HG03575 (cell line): ENCODE results near the gene PBX1.

ENCODE experiments used
- ATAC-seq: cut with Tn5 transposase; IDR thresholded peaks from one replicate; pipeline ENCODE4 v1.9.1; 2021; ENCODE audit not compliant: unreplicated experiment, insufficient number of reproducible peaks, low FRiP score; ENCODE audit errors: extremely low read depth

The PBX1 gene

GRCh38 chr1:164608651-164609057, 49.7 kb downstream of the PBX1 start:
- no peak for ATAC-seq

GRCh38 chr1:164609089-164609488, 50.1 kb downstream of the PBX1 start:
- no peak for ATAC-seq

- no peak for ATAC-seq
These were observed 51.7 kb downstream of the PBX1 start for GRCh38 chr1:164610538-164611222.

- no peak for ATAC-seq
These were observed 53.0 kb downstream of the PBX1 start for GRCh38 chr1:164611754-164612642.

DNA sequence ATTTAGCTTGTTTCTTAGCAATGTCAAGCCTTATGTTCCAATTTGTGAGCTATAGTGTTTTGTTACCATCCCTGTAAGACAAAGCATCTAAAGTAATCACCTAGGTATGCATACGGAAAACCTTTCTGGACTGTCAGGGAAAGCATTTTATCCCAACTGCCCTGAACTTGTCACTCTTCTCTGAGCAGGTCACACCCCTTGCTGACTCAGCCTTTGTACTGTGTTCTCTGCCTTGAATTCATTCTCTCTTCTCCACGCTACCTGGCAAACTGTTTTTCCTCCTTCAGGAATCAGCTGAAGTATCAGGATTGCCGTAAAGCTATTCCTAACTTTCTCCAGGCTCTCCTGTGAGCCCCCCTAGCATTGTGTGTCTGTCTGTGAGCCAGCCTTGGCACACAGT, 54.2 kb downstream of the PBX1 start:
- ATAC-seq = no peak

DNA sequence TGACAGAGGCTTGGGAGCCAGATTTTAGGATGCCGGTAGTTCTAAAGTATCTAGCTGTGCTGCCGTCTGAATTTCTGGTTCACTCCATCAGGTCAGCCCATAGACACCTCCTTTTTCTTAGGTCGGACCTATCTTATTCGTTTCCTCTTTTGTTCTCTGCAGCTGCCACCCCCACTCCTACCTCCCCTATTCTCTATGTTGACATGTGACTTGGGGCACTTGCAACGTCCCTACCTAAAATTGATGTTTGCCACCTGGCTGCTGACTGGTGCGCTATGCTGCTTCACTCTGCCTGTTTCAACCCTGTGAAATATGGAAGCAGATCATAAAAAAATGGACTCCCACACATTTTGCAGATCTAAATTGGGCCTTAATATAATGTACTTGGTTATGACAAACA, 55.3 kb downstream of the PBX1 start:
- ATAC-seq = no peak

DNA sequence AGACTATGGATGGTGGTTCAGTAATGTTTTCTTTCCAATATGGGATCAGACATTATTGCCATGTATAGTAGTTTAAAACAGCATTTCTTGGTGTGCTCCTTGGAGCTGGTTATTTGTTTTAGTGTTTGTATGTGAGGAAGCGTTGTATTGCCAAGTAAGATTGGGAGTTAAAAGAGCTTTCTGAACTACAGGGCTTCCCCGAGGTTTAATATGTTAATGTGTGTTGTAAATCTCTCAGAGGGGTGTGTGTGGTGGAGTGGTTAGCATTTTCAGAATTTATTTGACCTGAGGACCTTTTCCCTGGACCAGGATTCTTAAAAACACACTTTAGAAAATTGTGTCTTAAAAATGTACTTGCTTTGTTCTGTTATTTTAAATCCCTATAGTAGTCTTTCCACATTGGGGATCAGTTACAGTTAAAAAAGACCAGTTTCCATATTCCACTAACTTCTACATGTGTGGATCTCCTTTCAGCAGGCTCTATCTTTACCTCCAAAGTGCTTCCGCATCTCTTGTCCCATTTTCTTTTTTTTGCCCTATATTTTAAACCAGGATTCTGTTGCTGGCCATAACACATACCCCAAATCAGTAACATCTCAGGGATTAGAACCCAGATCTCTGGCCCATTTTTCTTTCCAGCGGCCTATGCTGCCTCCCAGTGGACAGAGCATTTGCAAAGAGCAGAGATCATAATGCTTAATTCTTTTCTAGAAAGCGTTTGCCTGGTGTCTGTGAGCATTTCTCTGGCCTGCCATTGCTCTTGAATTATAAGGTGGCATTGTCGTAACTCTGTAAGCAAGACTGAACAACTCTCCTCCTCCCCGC, 58.6 kb downstream of the PBX1 start:
- ATAC-seq = no peak

- ATAC-seq = no peak
These were observed 59.2 kb downstream of the PBX1 start for GRCh38 chr1:164618202-164618564.

- no peak for ATAC-seq
These were observed 60.2 kb downstream of the PBX1 start for GRCh38 chr1:164619006-164619784.

DNA sequence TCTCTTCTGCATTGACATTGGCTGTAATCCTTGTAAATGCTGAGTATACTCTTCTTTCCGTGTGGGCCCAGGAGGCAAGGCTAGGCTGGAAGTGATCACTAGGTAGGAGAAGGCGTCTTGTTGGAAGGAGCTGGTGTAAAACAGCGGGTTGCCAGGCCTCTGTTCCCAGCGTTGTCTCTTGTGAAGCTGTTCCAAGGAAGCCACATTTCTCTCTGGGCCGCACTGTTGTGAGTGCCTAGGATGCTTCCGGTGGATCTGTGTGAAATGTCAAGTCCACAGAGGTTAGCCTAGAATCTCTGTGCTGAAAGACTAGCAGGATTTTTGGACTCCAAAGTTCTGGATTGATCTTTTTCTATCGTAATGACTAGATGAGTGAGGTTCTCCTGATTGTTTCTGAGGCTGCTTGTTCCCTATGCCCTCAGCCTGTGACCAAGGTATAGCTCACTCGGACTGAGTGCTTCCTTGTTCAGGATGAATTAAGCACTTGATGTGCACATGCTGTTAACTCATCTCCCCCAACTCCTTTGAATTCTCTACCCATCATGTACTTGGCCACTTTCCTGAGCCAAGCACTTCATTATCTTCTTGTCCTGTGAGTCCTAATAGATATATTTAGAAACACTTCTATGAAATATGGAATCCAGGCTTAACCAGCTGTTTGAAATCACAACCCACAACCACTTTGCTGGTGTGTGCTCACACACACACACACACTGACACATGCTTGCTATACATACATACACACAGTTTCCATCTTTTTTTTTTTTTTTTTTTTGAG, 63.3 kb downstream of the PBX1 start:
- ATAC-seq = no peak

DNA sequence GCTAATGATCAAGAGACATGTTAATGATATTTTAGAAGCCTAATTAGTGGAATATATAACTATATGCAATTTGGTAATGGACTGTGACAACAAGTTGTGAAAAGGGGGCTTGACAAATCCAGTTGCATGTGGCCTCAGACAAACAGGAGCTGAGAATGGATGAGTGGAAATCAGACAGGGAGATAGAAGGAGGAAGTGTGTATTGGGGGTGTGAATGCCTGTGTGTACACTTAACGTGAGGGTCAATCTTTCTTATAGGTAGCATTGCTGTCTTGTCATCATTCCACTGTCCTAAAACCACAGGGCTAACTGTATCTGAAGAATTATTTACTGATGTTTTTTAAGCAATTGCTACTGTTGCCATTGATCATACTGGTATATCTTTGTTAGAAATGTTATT, 64.8 kb downstream of the PBX1 start:
- no peak for ATAC-seq

DNA sequence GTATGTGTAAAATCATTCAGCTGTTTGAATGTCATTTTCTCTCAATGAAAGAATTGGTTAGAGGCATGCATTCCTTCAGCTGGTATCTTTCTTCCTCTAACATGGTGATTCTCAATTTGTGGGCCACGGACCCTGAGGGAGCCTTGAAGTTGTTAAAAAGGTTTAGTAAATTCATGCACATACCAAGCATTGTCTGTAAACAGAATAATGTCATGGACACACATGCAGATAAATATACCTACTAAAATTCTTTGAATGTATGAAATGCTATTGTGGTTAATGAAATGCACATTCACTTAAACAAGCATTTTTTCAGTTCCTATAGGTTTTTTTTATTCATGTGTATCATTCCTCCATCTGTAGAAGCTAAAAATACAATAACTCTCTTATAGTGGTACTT, 65.4 kb downstream of the PBX1 start:
- no peak for ATAC-seq

- no peak for ATAC-seq
These were observed 66.1 kb downstream of the PBX1 start for GRCh38 chr1:164625004-164625617.

- no peak for ATAC-seq
These were observed 69.8 kb downstream of the PBX1 start for GRCh38 chr1:164628772-164629171.

DNA sequence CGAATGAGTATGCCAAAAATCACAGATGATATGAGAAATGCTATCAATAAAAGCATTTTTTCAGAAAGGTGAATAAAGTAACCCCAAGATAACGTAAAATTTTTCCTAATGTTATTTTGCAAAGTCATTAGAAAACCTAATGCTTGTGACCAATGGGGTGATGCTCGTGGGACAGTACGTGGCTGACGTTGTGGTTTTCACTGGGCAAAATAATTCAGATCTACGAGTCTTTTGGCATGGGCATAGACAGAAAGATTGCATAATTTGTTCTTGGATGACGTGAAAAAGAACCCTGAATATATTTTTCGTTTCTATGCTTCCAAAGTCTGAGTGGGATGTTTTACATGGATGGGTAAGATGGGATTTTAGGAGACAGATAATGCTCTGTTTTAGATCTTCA, 71.0 kb downstream of the PBX1 start:
- ATAC-seq = no peak

DNA sequence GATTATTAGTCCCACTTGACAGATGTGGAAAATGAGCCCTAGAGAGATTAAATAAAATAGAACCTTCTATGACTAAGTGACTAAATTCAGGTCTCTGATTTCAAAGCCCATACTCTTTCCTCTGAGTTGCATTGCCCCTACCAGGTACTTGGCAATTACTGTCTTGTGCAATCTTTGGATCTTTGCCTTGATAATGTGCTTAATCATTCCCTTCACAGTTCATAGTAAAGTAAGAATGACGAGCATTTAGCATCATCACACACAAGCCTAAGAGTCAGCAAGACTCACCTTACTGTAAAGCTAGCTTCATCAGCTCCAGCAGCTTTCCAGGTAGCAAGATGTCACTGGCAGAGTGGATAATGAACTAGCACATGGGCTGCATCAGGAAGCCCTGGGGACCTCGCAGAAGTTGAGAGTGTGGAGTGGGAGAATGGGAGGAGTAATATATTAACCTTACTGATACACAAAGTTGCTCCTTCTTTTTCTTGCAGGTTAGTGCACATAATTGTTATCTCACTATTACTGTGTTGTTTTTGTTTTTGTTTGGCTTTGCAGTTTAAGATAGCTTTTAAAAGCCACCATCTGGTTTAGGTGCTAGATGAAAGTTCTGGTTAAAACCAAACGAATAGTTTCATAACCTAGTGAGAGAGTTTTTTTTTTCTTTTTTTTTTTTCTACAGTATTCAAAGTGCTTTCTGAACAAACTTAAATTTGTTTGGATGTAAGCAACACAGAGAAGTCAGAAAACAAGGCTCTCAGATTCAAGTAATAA, 71.8 kb downstream of the PBX1 start:
- no peak for ATAC-seq

DNA sequence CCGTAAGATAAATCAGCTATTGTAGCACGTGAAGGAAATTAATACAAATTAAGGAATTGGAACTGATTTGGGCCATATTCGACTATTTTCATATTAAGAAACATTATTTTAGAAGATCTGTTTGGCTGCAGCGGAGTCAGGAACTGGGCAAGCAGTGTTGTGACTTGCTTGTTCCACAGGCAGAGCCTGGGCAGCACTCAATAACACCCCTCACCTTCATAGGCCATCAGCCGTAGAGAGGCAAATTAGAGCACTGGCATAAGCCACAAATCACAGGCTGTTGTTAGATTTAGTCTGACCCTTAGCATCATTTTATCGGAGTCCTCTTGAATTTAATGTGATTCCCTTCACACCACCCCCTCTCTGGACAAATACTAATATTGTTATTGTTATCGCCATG, 72.8 kb downstream of the PBX1 start:
- ATAC-seq = no peak
